ENCODE data around the gene TENT4B.

TENT4B gene

GRCh38 chr16:50256604-50257003 is 103.5 kb downstream of the TENT4B start:
- DNase-seq (ENCODE audit: low spot score) = no peak

GRCh38 chr16:50257876-50258275 is 104.8 kb downstream of the TENT4B start:
- DNase-seq (ENCODE audit: low spot score) = no peak

GRCh38 chr16:50259334-50260205 is 106.5 kb downstream of the TENT4B start:
- no peak for DNase-seq (ENCODE audit: low spot score)

GRCh38 chr16:50260206-50261159 is 107.4 kb downstream of the TENT4B start:
- no peak for DNase-seq (ENCODE audit: low spot score)

- DNase-seq (ENCODE audit: low spot score) = no peak
Measured at GRCh38 chr16:50261160-50261706, 108.1 kb downstream of the TENT4B start.

GRCh38 chr16:50261707-50262235 is 108.7 kb downstream of the TENT4B start:
- DNase-seq (ENCODE audit: low spot score) = no peak

GRCh38 chr16:50263060-50263909 is 110.2 kb downstream of the TENT4B start:
- DNase-seq (ENCODE audit: low spot score) = no peak

- DNase-seq (ENCODE audit: low spot score) = no peak
Measured at GRCh38 chr16:50263940-50264929, 111.1 kb downstream of the TENT4B start.

- DNase-seq (ENCODE audit: low spot score) = no peak
Measured at GRCh38 chr16:50265260-50265659, 112.2 kb downstream of the TENT4B start.

GRCh38 chr16:50265716-50266336 is 112.7 kb downstream of the TENT4B start:
- DNase-seq (ENCODE audit: low spot score) = no peak

- peak; percentile 85 for DNase-seq (ENCODE audit: low spot score)
Measured at GRCh38 chr16:50266337-50267091, 113.4 kb downstream of the TENT4B start, which contains the start of gene ADCY7. ADCY7 (plus strand) TSS chr16:50266551; CDS start chr16:50288180, 21,629 bp downstream.

- DNase-seq (ENCODE audit: low spot score) = peak; percentile 15
Measured at GRCh38 chr16:50267151-50267631, 114.1 kb downstream of the TENT4B start.

GRCh38 chr16:50267651-50268050 is 114.5 kb downstream of the TENT4B start:
- peak; percentile 76 for DNase-seq (ENCODE audit: low spot score)

GRCh38 chr16:50268352-50268751 is 115.2 kb downstream of the TENT4B start:
- no peak for DNase-seq (ENCODE audit: low spot score)

GRCh38 chr16:50269061-50269705 is 116.1 kb downstream of the TENT4B start:
- no peak for DNase-seq (ENCODE audit: low spot score)

- DNase-seq (ENCODE audit: low spot score) = no peak
Measured at GRCh38 chr16:50269769-50270509, 116.8 kb downstream of the TENT4B start.

GRCh38 chr16:50270510-50271147 is 117.5 kb downstream of the TENT4B start:
- no peak for DNase-seq (ENCODE audit: low spot score)
